Breast epithelium (tissue), 3 donors: Measurements from ENCODE around the gene DNAJC22.

Experiments used
- CTCF ChIP-seq, 3 donors: fragments of 450-650 bp; IDR thresholded peaks; one replicate each; pipeline ENCODE4 v1.5.1; 2016 to 2017; ENCODE audit warnings: antibody characterized with exemption in 3 of 3, mild to moderate bottlenecking in 3 of 3, moderate library complexity in 3 of 3
- POLR2A ChIP-seq: fragments of 450-650 bp; IDR thresholded peaks from one replicate; pipeline ENCODE4 v1.6.1; 2016; ENCODE audit warnings: antibody characterized with exemption, mild to moderate bottlenecking, moderate library complexity

- TF ChIP-seq POLR2A (no peak), CTCF (IDR thresholded peaks at IDR 0.05) (no peak)
These were observed 7.7 kb upstream of the DNAJC22 start for GRCh38 chr12:49338830-49339463.
